Loucy (cell line): ENCODE data around the gene GZMA.

ENCODE experiments used
- CTCF ChIP-seq: fragments of 200-600 bp; sonication (generic); conservative IDR thresholded peaks from 2 replicates; pipeline ENCODE4 v1.5.1; 2014; ENCODE audit warnings: mild to moderate bottlenecking, antibody characterized with exemption, low read length
- EZH2phosphoT487 ChIP-seq: fragments of 200-600 bp; IDR thresholded peaks from 2 replicates; pipeline ENCODE4 v1.6.1; 2018; ENCODE audit warnings: antibody characterized with exemption, mild to moderate bottlenecking, moderate library complexity, borderline replicate concordance

- TF ChIP-seq CTCF (no peak), EZH2phosphoT487 (no peak)
Observed at GRCh38 chr5:55110217-55110616, 7.8 kb downstream of the GZMA start.
